Trophoblast cell (in vitro differentiated cells and primary cell): ENCODE data around the gene F11R.
A peak's percentile ranks its signal among the peaks of the same experiment; 100 is the strongest.
"Not testable (repeated sequence)": the region's sequence is repeated elsewhere in the genome, so short reads cannot be mapped to it uniquely, and the experiment has no call there.

ENCODE experiments used
- DNase-seq, 2 donors: peaks; one replicate each; pipeline ENCODE4 v3.0.0-alpha.2; 2016
- H2AFZ ChIP-seq: 2 replicates; pipeline ENCODE4 v1.6.1; 2013; ENCODE audit warnings: low read length, moderate library complexity, mild to moderate bottlenecking; ENCODE audit not compliant: insufficient read depth, poor library complexity
- H2AK5ac ChIP-seq: 2 replicates; pipeline ENCODE4 v1.6.1; 2013; ENCODE audit warnings: mild to moderate bottlenecking, low read length
- H2BK120ac ChIP-seq: 2 replicates; pipeline ENCODE4 v1.6.1; 2013; ENCODE audit warnings: low read length, mild to moderate bottlenecking, moderate library complexity; ENCODE audit not compliant: insufficient read depth, poor library complexity
- H2BK12ac ChIP-seq: 2 replicates; pipeline ENCODE4 v1.6.1; 2013; ENCODE audit warnings: mild to moderate bottlenecking, low read length, moderate library complexity
- H2BK5ac ChIP-seq: 2 replicates; pipeline ENCODE4 v1.6.1; 2013; ENCODE audit warnings: low read length, low read depth, moderate library complexity, mild to moderate bottlenecking; ENCODE audit not compliant: poor library complexity
- H3K14ac ChIP-seq: 2 replicates; pipeline ENCODE4 v1.6.1; 2013; ENCODE audit warnings: mild to moderate bottlenecking, low read length
- H3K18ac ChIP-seq: 2 replicates; pipeline ENCODE4 v1.6.1; 2013; ENCODE audit warnings: mild to moderate bottlenecking, low read length
- H3K23ac ChIP-seq: 2 replicates; pipeline ENCODE4 v1.6.1; 2013; ENCODE audit warnings: low read length
- H3K27ac ChIP-seq: 2 replicates; pipeline ENCODE4 v1.5.1; 2013; ENCODE audit warnings: low read depth, mild to moderate bottlenecking, inconsistent platforms, low read length, moderate library complexity
- H3K27me3 ChIP-seq: 2 replicates; pipeline ENCODE4 v1.6.1; 2013; ENCODE audit warnings: inconsistent platforms, mild to moderate bottlenecking, low read length, moderate library complexity; ENCODE audit not compliant: insufficient read depth
- H3K36me3 ChIP-seq, 2 experiments: 1 replicate in 1 of 2; 2 replicates in 1 of 2; pipeline ENCODE4 v1.6.1; 2013; ENCODE audit warnings: low read length in 2 of 2, mild to moderate bottlenecking in 2 of 2, moderate library complexity in 1 of 2; ENCODE audit not compliant: insufficient read depth in 2 of 2, control insufficient read depth in 1 of 2
- H3K4ac ChIP-seq: 2 replicates; pipeline ENCODE4 v1.6.1; 2013; ENCODE audit warnings: low read depth, mild to moderate bottlenecking, low read length, moderate library complexity
- H3K4me1 ChIP-seq, 2 experiments: 1 replicate in 1 of 2; 2 replicates in 1 of 2; pipeline ENCODE4 v1.6.1; 2013; ENCODE audit warnings: low read length in 2 of 2, mild to moderate bottlenecking in 2 of 2, moderate library complexity in 1 of 2; ENCODE audit not compliant: insufficient read depth in 2 of 2, control insufficient read depth in 1 of 2
- H3K4me2 ChIP-seq: 2 replicates; pipeline ENCODE4 v1.6.1; 2013; ENCODE audit warnings: inconsistent platforms, mild to moderate bottlenecking, low read length, moderate library complexity
- H3K4me3 ChIP-seq: 2 replicates; pipeline ENCODE4 v1.5.1; 2013; ENCODE audit warnings: mild to moderate bottlenecking, low read depth, low read length, inconsistent platforms
- H3K79me1 ChIP-seq: one replicate; pipeline ENCODE4 v1.6.1; 2013; ENCODE audit warnings: low read length
- H3K79me2 ChIP-seq: 2 replicates; pipeline ENCODE4 v1.6.1; 2013; ENCODE audit warnings: low read length, mild to moderate bottlenecking; ENCODE audit not compliant: control insufficient read depth, insufficient read depth, poor library complexity
- H3K9ac ChIP-seq: 2 replicates; pipeline ENCODE4 v1.6.1; 2013; ENCODE audit warnings: mild to moderate bottlenecking, low read length
- H3K9me3 ChIP-seq: 2 replicates; pipeline ENCODE4 v1.6.1; 2013; ENCODE audit warnings: low read depth, mild to moderate bottlenecking, control low read depth, inconsistent platforms, low read length; ENCODE audit not compliant: insufficient read depth
- H4K12ac ChIP-seq: 2 replicates; pipeline ENCODE4 v1.6.1; 2013; ENCODE audit warnings: low read depth, mild to moderate bottlenecking, low read length, moderate library complexity
- H4K8ac ChIP-seq: 2 replicates; pipeline ENCODE4 v1.6.1; 2013; ENCODE audit warnings: low read depth, mild to moderate bottlenecking, low read length, moderate library complexity
- H4K91ac ChIP-seq: one replicate; pipeline ENCODE4 v1.6.1; 2013; ENCODE audit warnings: low read depth, mild to moderate bottlenecking, low read length, moderate library complexity
- WGBS: extraction: QIAGEN DNeasy Blood & Tissue Kit; methylation state at CpG from one replicate; pipeline ENCODE4 v1.1.7; 2013; ENCODE audit warnings: missing lambda C conversion rate; ENCODE audit not compliant: insufficient read length, insufficient coverage; ENCODE audit errors: extremely low coverage; 5-methylcytosine and 5-hydroxymethylcytosine counted together

F11R gene

DNA sequence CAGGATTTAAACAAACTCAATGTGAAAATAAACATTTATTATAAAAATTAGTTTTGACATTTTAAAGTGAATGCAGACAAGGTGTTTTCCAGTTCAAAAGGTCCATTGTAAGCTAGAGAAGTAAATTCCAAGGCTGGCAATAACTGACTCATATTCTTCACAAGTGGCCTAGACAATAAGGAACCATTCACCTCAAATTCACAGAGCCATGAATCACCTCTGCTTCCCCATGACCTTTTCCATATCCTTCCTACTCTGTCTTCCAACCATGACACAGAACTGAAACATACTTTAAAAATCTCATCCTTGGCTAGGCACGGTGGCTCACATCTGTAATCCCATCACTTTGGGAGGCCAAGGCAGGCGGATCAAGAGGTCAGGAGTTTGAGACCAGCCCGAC lies 24.8 kb downstream of the F11R start:
- Histone ChIP-seq H3K79me2 (no peaks in the 10 kb centered on the region), H2BK5ac (no peak overlapping the region), H3K4me1 (peaks cover 5 to 7% of the 10 kb centered on the region in 2 experiments), H3K4me2 (no peak overlapping the region), H3K4ac (no peak overlapping the region), H2AK5ac (no peak overlapping the region), H3K4me3 (no peak overlapping the region), H3K14ac (no peak overlapping the region), H2BK120ac (no peak overlapping the region), H3K27me3 (no peaks in the 10 kb centered on the region), H2AFZ (no peak overlapping the region), H3K9ac (no peak overlapping the region), H3K9me3 (no peaks in the 10 kb centered on the region), H3K23ac (no peak overlapping the region), H4K12ac (no peak overlapping the region), H3K27ac (no peak overlapping the region), H3K79me1 (no peaks in the 10 kb centered on the region), H4K91ac (no peak overlapping the region), H2BK12ac (no peak overlapping the region), H3K36me3 (peaks cover 34 to 44% of the 10 kb centered on the region in 2 experiments), H3K18ac (no peak overlapping the region), H4K8ac (no peak overlapping the region)
- DNase-seq: peak in 1 of 2 donors; percentile 28
- no CpG with 5 or more reads among the region's 3 CpGs for WGBS

DNA sequence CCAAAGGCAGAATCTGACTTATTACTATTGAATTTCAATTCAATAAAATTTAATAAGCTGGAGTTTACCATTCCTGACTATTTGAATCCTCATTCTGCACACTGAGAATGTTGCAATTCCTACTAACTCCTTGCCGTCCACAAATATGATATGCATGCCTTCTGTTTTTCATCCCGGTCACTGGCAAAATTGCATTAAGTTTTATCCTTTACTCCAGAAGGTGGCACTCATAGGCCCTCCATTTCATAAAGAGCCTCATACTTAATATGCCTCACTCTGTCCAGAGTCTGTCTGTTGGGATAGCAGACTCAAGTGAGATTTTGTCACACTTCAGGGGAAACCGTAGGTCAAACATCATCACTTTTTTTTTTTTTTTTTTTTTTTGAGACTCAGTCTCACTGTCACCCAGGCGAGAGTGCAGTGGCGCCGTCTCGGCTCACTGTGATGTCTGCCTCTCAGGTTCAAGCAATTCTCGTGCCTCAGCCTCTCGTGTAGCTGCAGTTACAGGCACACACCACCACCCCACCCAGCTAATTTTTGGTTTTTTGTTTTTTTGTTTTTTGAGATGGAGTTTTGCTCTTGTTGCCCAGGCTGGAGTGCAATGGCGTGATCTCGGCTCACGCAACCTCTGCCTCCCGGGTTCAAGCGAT lies 27.3 kb downstream of the F11R start:
- Histone ChIP-seq H3K9ac (no peak overlapping the region), H3K36me3 (peaks cover 9 to 19% of the 10 kb centered on the region in 2 experiments), H2AK5ac (no peak overlapping the region), H2BK120ac (no peak overlapping the region), H3K4me2 (no peak overlapping the region), H3K27me3 (no peaks in the 10 kb centered on the region), H2AFZ (no peak overlapping the region), H3K4ac (no peak overlapping the region), H3K14ac (no peak overlapping the region), H4K8ac (no peak overlapping the region), H3K9me3 (no peaks in the 10 kb centered on the region), H3K4me3 (no peak overlapping the region), H3K79me1 (no peaks in the 10 kb centered on the region), H3K79me2 (no peaks in the 10 kb centered on the region), H3K4me1 (peaks cover 3 to 7% of the 10 kb centered on the region in 2 experiments), H3K27ac (no peak overlapping the region), H3K23ac (no peak overlapping the region), H3K18ac (no peak overlapping the region), H2BK12ac (no peak overlapping the region), H4K91ac (no peak overlapping the region), H4K12ac (no peak overlapping the region), H2BK5ac (no peak overlapping the region)
- peak; percentile 44 to 82 for DNase-seq
- WGBS: no CpG with 5 or more reads among the region's 14 CpGs

- H4K91ac ChIP-seq, H3K27me3 ChIP-seq, H4K12ac ChIP-seq, H3K27ac ChIP-seq, H3K4ac ChIP-seq, H3K4me1 ChIP-seq, H3K4me3 ChIP-seq, H4K8ac ChIP-seq, H2BK5ac ChIP-seq, H3K79me2 ChIP-seq, H2AK5ac ChIP-seq, H2BK12ac ChIP-seq, H3K23ac ChIP-seq, H3K9me3 ChIP-seq, H3K9ac ChIP-seq, H3K4me2 ChIP-seq, H3K36me3 ChIP-seq, H3K18ac ChIP-seq, H3K79me1 ChIP-seq, H2AFZ ChIP-seq, H3K14ac ChIP-seq, H2BK120ac ChIP-seq: not testable (repeated sequence)
- no CpG with 5 or more reads among the region's 4 CpGs for WGBS
- DNase-seq: peak; percentile 57 to 71
Measured at GRCh38 chr1:160992036-160992435, 28.9 kb downstream of the F11R start.

DNA sequence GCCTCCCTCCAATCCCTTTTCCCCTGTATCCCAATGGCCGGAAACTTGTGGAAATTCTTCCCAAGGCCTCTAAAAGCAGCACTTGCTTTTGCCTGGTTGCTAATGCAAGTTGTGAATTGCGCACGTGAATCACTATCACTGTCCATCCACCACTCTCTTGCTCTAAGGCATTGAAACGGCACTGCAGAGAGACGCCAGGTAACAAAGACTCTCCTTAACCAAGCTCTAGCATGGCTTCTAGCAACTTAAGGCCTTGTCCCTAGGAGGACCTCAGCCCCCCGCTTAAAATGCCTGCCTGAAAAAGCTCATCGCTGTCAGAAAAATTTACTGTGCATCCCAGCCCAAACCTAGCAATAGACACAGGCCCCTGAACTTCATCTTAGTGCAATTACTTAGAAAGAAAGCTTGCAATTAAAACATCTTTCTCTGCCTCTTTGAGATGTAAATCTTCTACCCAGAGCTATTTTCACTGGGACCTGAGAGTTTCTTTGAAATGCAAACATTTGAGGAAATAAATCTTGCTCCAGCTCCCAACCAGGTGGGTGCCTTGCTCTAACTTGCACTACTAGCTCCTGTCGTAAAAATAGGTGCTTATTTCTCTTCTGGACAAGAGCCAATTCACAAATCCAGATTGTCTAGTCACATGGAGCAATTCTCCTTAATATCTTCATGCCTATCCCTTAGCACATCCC lies 33.4 kb downstream of the F11R start:
- no peak overlapping the region for H3K18ac ChIP-seq
- H3K14ac ChIP-seq: no peak overlapping the region
- H3K9me3 ChIP-seq: no peaks in the 10 kb centered on the region
- no peaks in the 10 kb centered on the region for H3K27me3 ChIP-seq
- H3K79me2 ChIP-seq: no peaks in the 10 kb centered on the region
- no peaks in the 10 kb centered on the region for H3K79me1 ChIP-seq
- H3K23ac ChIP-seq: peak overlapping the region; percentile 100
- no peak for DNase-seq
- H3K4me2 ChIP-seq: no peak overlapping the region
- no peak overlapping the region for H2AFZ ChIP-seq
- no peak overlapping the region for H3K4ac ChIP-seq
- no peak overlapping the region for H4K91ac ChIP-seq
- peaks cover 0 to 2% of the 10 kb centered on the region in 2 experiments for H3K4me1 ChIP-seq
- H3K4me3 ChIP-seq: no peak overlapping the region
- no peak overlapping the region for H2BK5ac ChIP-seq
- H3K36me3 ChIP-seq: no peaks in the 10 kb centered on the region
- no peak overlapping the region for H2BK120ac ChIP-seq
- no peak overlapping the region for H2BK12ac ChIP-seq
- no peak overlapping the region for H2AK5ac ChIP-seq
- no peak overlapping the region for H3K9ac ChIP-seq
- H4K12ac ChIP-seq: no peak overlapping the region
- no CpG with 5 or more reads among the region's 8 CpGs for WGBS
- H4K8ac ChIP-seq: no peak overlapping the region
- H3K27ac ChIP-seq: no peak overlapping the region
